ENCODE results near the gene SNAI3.
A peak's percentile ranks its signal among the peaks of the same experiment; 100 is the strongest.

The SNAI3 gene

GRCh38 chr16:88649924-88650748, 36.2 kb downstream of the SNAI3 start:
- ChIA-PET POLR2A (interaction anchor here (1.1 to 1.7 kb wide), 2 partner anchors 12 to 13 kb away, joined by 4 to 5 read pairs; partner anchors contain the start of genes IL17C and MVD), CTCF (interaction anchor here (0.5 to 1.0 kb wide), 4 partner anchors 11 to 852 kb away, joined by 3 to 5 read pairs (median 4); no protein-coding TSS in a partner anchor)
- Histone ChIP-seq H3K36me3 (ENCODE audit: control insufficient read depth in 2 of 2, insufficient read depth in 1 of 2, low read length in 2 of 2) (peaks cover 0 to 21% of the 10 kb centered on the region in 2 experiments; a peak in 2 of 3 replicates), H3K27ac (ENCODE audit: extremely low read depth, low read depth, low read length) (peak overlapping the region; percentile 73; the same call in 1 of the 2 replicates), H3K4me1 (ENCODE audit: control insufficient read depth, insufficient read depth, low read length) (peaks cover 7% of the 10 kb centered on the region; the same call in 1 of the 2 replicates), H3K9me3 (ENCODE audit: control insufficient read depth, insufficient read depth, low read depth, low read length) (no peaks in the 10 kb centered on the region), H3K4me3 (ENCODE audit: low read depth, low read length) (peak overlapping the region; percentile 75)
- no peak for TF ChIP-seq ZFP3 (tag by site-specific recombination; IDR thresholded peaks at IDR 0.05; ENCODE audit: low read depth)
- TF ChIP-seq SP2 (tag by site-specific recombination; IDR thresholded peaks at IDR 0.05), result peak; percentile 42
- 0 out of 2 replicates have a peak, but pooled peaks have one; percentile 17 for TF ChIP-seq ZNF692 (tag by site-specific recombination; IDR thresholded peaks at IDR 0.05)
- TF ChIP-seq EGR2 (tag by site-specific recombination; IDR thresholded peaks at IDR 0.05; ENCODE audit: low read depth), result peak; percentile 78
- peak; percentile 93 for TF ChIP-seq ZNF341 (tag by site-specific recombination; IDR thresholded peaks at IDR 0.05; ENCODE audit: low read depth)
- TF ChIP-seq TRIM28 (IDR thresholded peaks at IDR 0.05; ENCODE audit: borderline replicate concordance, low read length), result no peak
- TF ChIP-seq ZNF174 (tag by site-specific recombination; IDR thresholded peaks at IDR 0.05), result no peak
- peak; percentile 61; the same call in 1 of the 2 replicates for TF ChIP-seq KLF17 (tag by site-specific recombination; IDR thresholded peaks at IDR 0.05)
- TF ChIP-seq ZNF776 (tag by site-specific recombination; IDR thresholded peaks at IDR 0.05; ENCODE audit: borderline replicate concordance), result no peak
- no peak for TF ChIP-seq ZNF777 (tag by site-specific recombination; IDR thresholded peaks at IDR 0.05; ENCODE audit: borderline replicate concordance)
- peak; percentile 48 for TF ChIP-seq PATZ1 (tag by site-specific recombination; IDR thresholded peaks at IDR 0.05)
- TF ChIP-seq ZNF18 (tag by site-specific recombination; IDR thresholded peaks at IDR 0.05), result no peak
- peak; percentile 27; the same call in 1 of the 2 replicates for TF ChIP-seq ZBTB10 (tag by site-specific recombination; IDR thresholded peaks at IDR 0.05)
- TF ChIP-seq SP3 (tag by site-specific recombination; IDR thresholded peaks at IDR 0.05), result no peak
- peak; percentile 92 for TF ChIP-seq ZNF335 (tag by site-specific recombination; conservative IDR thresholded peaks at IDR 0.05)
- no peak for TF ChIP-seq ZNF530 (tag by site-specific recombination; IDR thresholded peaks at IDR 0.05; ENCODE audit: low read depth)
- peak; percentile 44; the same call in 1 of the 2 replicates for TF ChIP-seq ZNF423 (tag by site-specific recombination; IDR thresholded peaks at IDR 0.05)
- peak; percentile 49; the same call in 1 of the 2 replicates for TF ChIP-seq GLIS2 (tag by site-specific recombination; IDR thresholded peaks at IDR 0.05)
- no peak for TF ChIP-seq ZNF19 (tag by site-specific recombination; IDR thresholded peaks at IDR 0.05; ENCODE audit: low read depth)
- peak; percentile 24; the same call in 1 of the 2 replicates for TF ChIP-seq GLIS1 (tag by site-specific recombination; IDR thresholded peaks at IDR 0.05)
- TF ChIP-seq YY1 (tag by site-specific recombination; IDR thresholded peaks at IDR 0.05), result no peak
- TF ChIP-seq REPIN1 (tag by site-specific recombination; IDR thresholded peaks at IDR 0.05; ENCODE audit: low read depth), result no peak
- TF ChIP-seq ZBTB7A (tag by site-specific recombination; IDR thresholded peaks at IDR 0.05; ENCODE audit: low read depth), result peak; percentile 71; the same call in 1 of the 2 replicates
- no peak for TF ChIP-seq ZNF26 (tag by site-specific recombination; IDR thresholded peaks at IDR 0.05)
- peak; percentile 75 for TF ChIP-seq ZFHX2 (tag by site-specific recombination; conservative IDR thresholded peaks at IDR 0.05)
- TF ChIP-seq FEZF1 (tag by site-specific recombination; IDR thresholded peaks at IDR 0.05), result no peak
